ENCODE data around the gene ALG3. TPM values are rescaled to one million over a fixed set of nuclear protein-coding genes. Genes with fewer than 3 reads are reported as not detected.

Gene ALG3
- total and polyA plus RNA-seq, 2 experiments from 2014 or later, result 76.9 to 109 TPM

- Histone ChIP-seq H3K36me3 (ENCODE audit: insufficient read depth) (no peaks in the 10 kb centered on the region), H2AFZ (peak overlapping the region; percentile 95), H3F3A (replicated peaks; ENCODE audit: low read depth) (peaks cover 5% of the 10 kb centered on the region; the same call in 1 of the 2 replicates), H3K4me3 (peak overlapping the region; percentile 93), H3K79me2 (replicated peaks; ENCODE audit: insufficient read depth) (peaks cover 30% of the 10 kb centered on the region), H3K27ac (ENCODE audit: low read depth) (peak overlapping the region; percentile 84; the same call in 1 of the 2 replicates), H3K9me2 (ENCODE audit: insufficient read depth) (no peaks in the 10 kb centered on the region), H4K20me1 (replicated peaks; ENCODE audit: insufficient read depth) (peaks cover 24% of the 10 kb centered on the region), H3K27me3 (ENCODE audit: insufficient read depth) (no peaks in the 10 kb centered on the region), H3K4me2 (peak overlapping the region; percentile 98), H3K4me1 (ENCODE audit: insufficient read depth) (peaks cover 3% of the 10 kb centered on the region; the same call in 1 of the 2 replicates)
- Mint-ChIP-seq H3K27ac (peak overlapping the region; percentile 84), H3K4me1 (peaks cover 3% of the 10 kb centered on the region; the same call in 1 of the 3 replicates), H3K36me3 (ENCODE audit: low read depth) (peaks cover 8% of the 10 kb centered on the region), H3K9me3 (no peaks in the 10 kb centered on the region; the same call in 2 of the 3 replicates), H3K4me3 (peak overlapping the region; percentile 90), H3K27me3 (ENCODE audit: insufficient read depth, low read depth, poor library complexity) (peaks cover 22% of the 10 kb centered on the region)
- peak; percentile 98 for DNase-seq (ENCODE audit: low spot score)
- TF ChIP-seq, protein P1, sequence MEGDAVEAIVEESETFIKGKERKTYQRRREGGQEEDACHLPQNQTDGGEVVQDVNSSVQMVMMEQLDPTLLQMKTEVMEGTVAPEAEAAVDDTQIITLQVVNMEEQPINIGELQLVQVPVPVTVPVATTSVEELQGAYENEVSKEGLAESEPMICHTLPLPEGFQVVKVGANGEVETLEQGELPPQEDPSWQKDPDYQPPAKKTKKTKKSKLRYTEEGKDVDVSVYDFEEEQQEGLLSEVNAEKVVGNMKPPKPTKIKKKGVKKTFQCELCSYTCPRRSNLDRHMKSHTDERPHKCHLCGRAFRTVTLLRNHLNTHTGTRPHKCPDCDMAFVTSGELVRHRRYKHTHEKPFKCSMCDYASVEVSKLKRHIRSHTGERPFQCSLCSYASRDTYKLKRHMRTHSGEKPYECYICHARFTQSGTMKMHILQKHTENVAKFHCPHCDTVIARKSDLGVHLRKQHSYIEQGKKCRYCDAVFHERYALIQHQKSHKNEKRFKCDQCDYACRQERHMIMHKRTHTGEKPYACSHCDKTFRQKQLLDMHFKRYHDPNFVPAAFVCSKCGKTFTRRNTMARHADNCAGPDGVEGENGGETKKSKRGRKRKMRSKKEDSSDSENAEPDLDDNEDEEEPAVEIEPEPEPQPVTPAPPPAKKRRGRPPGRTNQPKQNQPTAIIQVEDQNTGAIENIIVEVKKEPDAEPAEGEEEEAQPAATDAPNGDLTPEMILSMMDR (conservative IDR thresholded peaks at IDR 0.05; ENCODE audit: low read depth in 2 of 2), result peak; percentile 93 to 98
- TF ChIP-seq CREB1 (CRISPR knock-in tag; IDR thresholded peaks at IDR 0.05; ENCODE audit: low read depth) (no peak), POLR2AphosphoS5 (IDR thresholded peaks at IDR 0.05; ENCODE audit: low read depth) (peak; percentile 22; the same call in 1 of the 2 replicates), NANOG (IDR thresholded peaks at IDR 0.05; ENCODE audit: borderline replicate concordance) (no peak)
- peak; percentile 75 for ATAC-seq
These were observed 1.5 kb upstream of the ALG3 start for GRCh38 chr3:184250167-184250828.

- Mint-ChIP-seq H3K4me3 (peak within 1 kb of the TSS; percentile 90), H3K36me3 (ENCODE audit: low read depth) (peaks cover 15% of the 10 kb centered on the region), H3K27ac (peak within 1 kb of the TSS; percentile 99), H3K27me3 (ENCODE audit: insufficient read depth, low read depth, poor library complexity) (peaks cover 22% of the 10 kb centered on the region), H3K9me3 (no peaks in the 10 kb centered on the region; the same call in 2 of the 3 replicates), H3K4me1 (peaks cover 3% of the 10 kb centered on the region; the same call in 1 of the 3 replicates)
- H3K27ac ChIP-seq (ENCODE audit: low read depth), result peak within 1 kb of the TSS; percentile 99
- H4K20me1 ChIP-seq (replicated peaks; ENCODE audit: insufficient read depth), result peaks cover 20% of the 10 kb centered on the region
- no peaks in the 10 kb centered on the region for H3K27me3 ChIP-seq (ENCODE audit: insufficient read depth)
- peaks cover 30% of the 10 kb centered on the region for H3K79me2 ChIP-seq (replicated peaks; ENCODE audit: insufficient read depth)
- H3K36me3 ChIP-seq (ENCODE audit: insufficient read depth), result 0 out of 2 replicates have a peak, but pooled peaks cover 3% of the 10 kb centered on the region
- peak within 1 kb of the TSS; percentile 98 for H3K4me2 ChIP-seq
- H2AFZ ChIP-seq, result peak within 1 kb of the TSS; percentile 100
- DNase-seq (ENCODE audit: low spot score), result peak; percentile 99
- peaks cover 5% of the 10 kb centered on the region; the same call in 1 of the 2 replicates for H3F3A ChIP-seq (replicated peaks; ENCODE audit: low read depth)
- no peaks in the 10 kb centered on the region for H3K9me2 ChIP-seq (ENCODE audit: insufficient read depth)
- peak within 1 kb of the TSS; percentile 93 for H3K4me3 ChIP-seq
- peaks cover 3% of the 10 kb centered on the region; the same call in 1 of the 2 replicates for H3K4me1 ChIP-seq (ENCODE audit: insufficient read depth)
- peak; percentile 94 for ATAC-seq
- TF ChIP-seq JUNB (IDR thresholded peaks at IDR 0.05; ENCODE audit: unreplicated experiment) (no peak), EZH2phosphoT487 (IDR thresholded peaks at IDR 0.05; ENCODE audit: unreplicated experiment) (no peak), CREB1 (CRISPR knock-in tag; IDR thresholded peaks at IDR 0.05; ENCODE audit: low read depth) (peak; percentile 59; the same call in 1 of the 2 replicates), ZNF114 (CRISPR knock-in tag; IDR thresholded peaks at IDR 0.05) (no peak), NANOG (IDR thresholded peaks at IDR 0.05; ENCODE audit: borderline replicate concordance) (no peak), ETS1 (IDR thresholded peaks at IDR 0.05) (peak; percentile 73), ZNF331 (CRISPR knock-in tag; IDR thresholded peaks at IDR 0.05; ENCODE audit: low read depth) (no peak), STAT1 (IDR thresholded peaks at IDR 0.05; ENCODE audit: unreplicated experiment) (no peak), EZH2 (IDR thresholded peaks at IDR 0.05; ENCODE audit: low read depth, unreplicated experiment) (peak; percentile 36), POLR2AphosphoS5 (IDR thresholded peaks at IDR 0.05; ENCODE audit: low read depth) (peak; percentile 69; the same call in 1 of the 2 replicates)
- TF ChIP-seq, protein P1 (conservative IDR thresholded peaks at IDR 0.05; ENCODE audit: low read depth in 2 of 2), result peak; percentile 38 to 58
- TF ChIP-seq, protein P2, sequence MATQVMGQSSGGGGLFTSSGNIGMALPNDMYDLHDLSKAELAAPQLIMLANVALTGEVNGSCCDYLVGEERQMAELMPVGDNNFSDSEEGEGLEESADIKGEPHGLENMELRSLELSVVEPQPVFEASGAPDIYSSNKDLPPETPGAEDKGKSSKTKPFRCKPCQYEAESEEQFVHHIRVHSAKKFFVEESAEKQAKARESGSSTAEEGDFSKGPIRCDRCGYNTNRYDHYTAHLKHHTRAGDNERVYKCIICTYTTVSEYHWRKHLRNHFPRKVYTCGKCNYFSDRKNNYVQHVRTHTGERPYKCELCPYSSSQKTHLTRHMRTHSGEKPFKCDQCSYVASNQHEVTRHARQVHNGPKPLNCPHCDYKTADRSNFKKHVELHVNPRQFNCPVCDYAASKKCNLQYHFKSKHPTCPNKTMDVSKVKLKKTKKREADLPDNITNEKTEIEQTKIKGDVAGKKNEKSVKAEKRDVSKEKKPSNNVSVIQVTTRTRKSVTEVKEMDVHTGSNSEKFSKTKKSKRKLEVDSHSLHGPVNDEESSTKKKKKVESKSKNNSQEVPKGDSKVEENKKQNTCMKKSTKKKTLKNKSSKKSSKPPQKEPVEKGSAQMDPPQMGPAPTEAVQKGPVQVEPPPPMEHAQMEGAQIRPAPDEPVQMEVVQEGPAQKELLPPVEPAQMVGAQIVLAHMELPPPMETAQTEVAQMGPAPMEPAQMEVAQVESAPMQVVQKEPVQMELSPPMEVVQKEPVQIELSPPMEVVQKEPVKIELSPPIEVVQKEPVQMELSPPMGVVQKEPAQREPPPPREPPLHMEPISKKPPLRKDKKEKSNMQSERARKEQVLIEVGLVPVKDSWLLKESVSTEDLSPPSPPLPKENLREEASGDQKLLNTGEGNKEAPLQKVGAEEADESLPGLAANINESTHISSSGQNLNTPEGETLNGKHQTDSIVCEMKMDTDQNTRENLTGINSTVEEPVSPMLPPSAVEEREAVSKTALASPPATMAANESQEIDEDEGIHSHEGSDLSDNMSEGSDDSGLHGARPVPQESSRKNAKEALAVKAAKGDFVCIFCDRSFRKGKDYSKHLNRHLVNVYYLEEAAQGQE (IDR thresholded peaks at IDR 0.05; ENCODE audit: unreplicated experiment), result no peak
These were observed 827 bp upstream of the ALG3 start, which contains the start of gene EEF1AKMT4 for GRCh38 chr3:184249412-184250166. Gene EEF1AKMT4, plus strand, starts transcription at chr3:184249672. Its CDS starts 23 bp downstream, at chr3:184249695.

All from GM23338 (cell line).